AG04450 (cell line): ENCODE measurements around the gene TSPEAR. TPM values are rescaled to one million over a fixed set of nuclear protein-coding genes. Genes with fewer than 3 reads are reported as not detected.

ENCODE experiments used
- CTCF ChIA-PET: fragments of 300-600, 350-600 bp; formaldehyde crosslinking; extraction: SDS; loops from one replicate; lab custom pipeline; 2022; ENCODE audit warnings: antibody characterized with exemption, inconsistent platforms; lab: Charles Lee
- POLR2A ChIA-PET: fragments of 350-600 bp; formaldehyde crosslinking; extraction: SDS; loops from one replicate; lab custom pipeline; 2021; ENCODE audit warnings: antibody characterized with exemption, inconsistent platforms; lab: Yijun Ruan, JAX
- DNase-seq: peaks from one replicate; pipeline ENCODE4 v3.0.0-alpha.2; 2011; ENCODE audit warnings: low read depth, low spot score
- H3K27ac ChIP-seq: one replicate; pipeline ENCODE4 v1.5.1; 2012; ENCODE audit warnings: low read depth, low read length, control low read depth
- H3K27me3 ChIP-seq: one replicate; pipeline ENCODE4 v1.6.0; 2012; ENCODE audit warnings: low read length; ENCODE audit not compliant: control insufficient read depth, insufficient read depth
- H3K4me3 ChIP-seq: 2 replicates; pipeline ENCODE4 v1.5.1; 2011; ENCODE audit warnings: mild to moderate bottlenecking, low read depth, low read length, control low read depth
- H3K9me3 ChIP-seq: 2 replicates; pipeline ENCODE4 v1.5.1; 2012; ENCODE audit warnings: low read length; ENCODE audit not compliant: control insufficient read depth, insufficient read depth
- polyA plus RNA-seq: library from polyadenylated mRNA; depleted of rRNA; stranded (reverse); fragments of >200 nt; gene quantifications from 2 replicates; pipeline ENCODE4 v1.2.3, GENCODE V29; 2011
- TF ChIP-seq, protein P1 (sequence below): IDR thresholded peaks from 2 replicates; pipeline ENCODE4 v1.5.1; 2011; ENCODE audit warnings: low read depth, low read length, control low read depth, inconsistent platforms

Gene TSPEAR
- polyA plus RNA-seq, 1 experiment = not detected

DNA sequence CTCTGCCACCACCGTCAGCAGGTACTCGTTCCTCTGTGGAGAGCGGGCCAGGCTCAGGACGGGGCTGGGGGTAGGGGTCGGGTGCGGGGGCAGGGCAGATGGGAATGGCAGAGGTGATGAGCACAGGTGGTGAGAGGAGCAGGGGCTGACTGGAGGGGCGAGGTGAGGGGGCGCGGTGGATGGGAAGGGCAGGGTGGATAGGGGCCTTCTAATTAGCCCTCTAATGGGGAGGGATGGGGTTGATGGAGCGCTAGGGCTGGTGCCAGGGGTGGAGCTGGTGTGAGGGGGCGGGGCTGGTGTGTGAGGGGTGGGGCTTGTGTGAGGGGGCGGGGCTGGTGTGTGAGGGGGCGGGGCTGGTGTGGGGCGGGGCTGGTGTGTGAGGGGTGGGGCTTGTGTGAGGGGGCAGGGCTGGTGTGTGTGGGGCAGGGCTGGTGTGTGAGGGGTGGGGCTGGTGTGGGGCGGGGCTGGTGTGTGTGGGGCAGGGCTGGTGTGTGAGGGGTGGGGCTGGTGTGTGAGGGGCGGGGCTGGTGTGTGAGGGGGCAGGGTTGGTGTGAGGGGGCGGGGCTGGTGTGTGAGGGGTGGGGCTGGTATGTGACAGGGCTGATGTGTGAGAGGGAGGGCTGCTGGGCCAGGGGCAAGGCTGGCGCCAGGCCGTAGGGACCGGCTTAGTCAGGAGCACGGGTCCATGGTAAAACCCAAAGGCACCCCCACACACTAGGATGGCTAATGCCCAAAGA lies 177.3 kb downstream of the TSPEAR start:
- TF ChIP-seq, protein P1, sequence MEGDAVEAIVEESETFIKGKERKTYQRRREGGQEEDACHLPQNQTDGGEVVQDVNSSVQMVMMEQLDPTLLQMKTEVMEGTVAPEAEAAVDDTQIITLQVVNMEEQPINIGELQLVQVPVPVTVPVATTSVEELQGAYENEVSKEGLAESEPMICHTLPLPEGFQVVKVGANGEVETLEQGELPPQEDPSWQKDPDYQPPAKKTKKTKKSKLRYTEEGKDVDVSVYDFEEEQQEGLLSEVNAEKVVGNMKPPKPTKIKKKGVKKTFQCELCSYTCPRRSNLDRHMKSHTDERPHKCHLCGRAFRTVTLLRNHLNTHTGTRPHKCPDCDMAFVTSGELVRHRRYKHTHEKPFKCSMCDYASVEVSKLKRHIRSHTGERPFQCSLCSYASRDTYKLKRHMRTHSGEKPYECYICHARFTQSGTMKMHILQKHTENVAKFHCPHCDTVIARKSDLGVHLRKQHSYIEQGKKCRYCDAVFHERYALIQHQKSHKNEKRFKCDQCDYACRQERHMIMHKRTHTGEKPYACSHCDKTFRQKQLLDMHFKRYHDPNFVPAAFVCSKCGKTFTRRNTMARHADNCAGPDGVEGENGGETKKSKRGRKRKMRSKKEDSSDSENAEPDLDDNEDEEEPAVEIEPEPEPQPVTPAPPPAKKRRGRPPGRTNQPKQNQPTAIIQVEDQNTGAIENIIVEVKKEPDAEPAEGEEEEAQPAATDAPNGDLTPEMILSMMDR = no peak
- Histone ChIP-seq H3K27me3 (no peaks in the 10 kb centered on the region), H3K27ac (no peak overlapping the region), H3K4me3 (no peak overlapping the region), H3K9me3 (peaks cover 57% of the 10 kb centered on the region)
- DNase-seq = no peak
- CTCF ChIA-PET = no interaction called here
- POLR2A ChIA-PET = no interaction called here

DNA sequence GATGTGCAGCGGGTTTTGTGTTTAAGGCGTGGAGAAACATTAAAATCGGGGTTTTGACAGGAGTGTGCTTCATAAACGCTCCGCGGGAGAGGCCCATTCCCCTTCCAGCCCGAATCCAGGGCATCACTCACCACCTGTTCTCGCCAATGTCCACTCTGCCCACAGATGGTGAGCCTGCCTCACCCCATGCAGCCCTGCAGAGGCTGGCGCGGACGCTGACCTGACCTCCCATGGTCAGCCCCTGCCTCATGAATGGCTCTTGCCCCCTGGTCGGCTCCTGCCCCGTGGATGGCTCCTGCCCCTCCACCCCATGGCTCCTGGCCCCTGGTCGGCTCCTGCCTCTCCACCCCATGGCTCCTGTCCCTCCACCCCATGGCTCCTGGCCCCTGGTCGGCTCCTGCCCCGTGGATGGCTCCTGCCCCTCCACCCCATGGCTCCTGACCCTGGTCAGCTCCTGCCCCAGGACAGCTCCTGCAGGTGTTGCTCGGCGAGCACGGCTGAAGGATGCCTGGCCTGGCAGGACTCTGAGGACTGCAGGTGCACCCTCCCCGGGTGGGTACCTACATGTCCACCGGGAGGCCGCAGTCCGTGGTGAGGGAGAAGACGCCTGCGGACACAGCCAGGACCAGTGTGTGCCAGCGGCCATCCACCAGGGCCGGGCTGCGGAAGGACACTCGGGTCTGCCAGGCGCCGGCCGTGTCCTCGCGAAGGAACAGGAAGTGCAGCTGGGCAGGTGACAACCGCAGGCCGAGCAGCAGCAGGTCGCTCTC lies 178.1 kb downstream of the TSPEAR start:
- POLR2A ChIA-PET = no interaction called here
- CTCF ChIA-PET = no interaction called here
- H3K27me3 ChIP-seq = no peaks in the 10 kb centered on the region
- TF ChIP-seq, protein P1 = no peak
- H3K4me3 ChIP-seq = no peak overlapping the region
- peaks cover 59% of the 10 kb centered on the region for H3K9me3 ChIP-seq
- no peak overlapping the region for H3K27ac ChIP-seq
- DNase-seq = no peak

DNA sequence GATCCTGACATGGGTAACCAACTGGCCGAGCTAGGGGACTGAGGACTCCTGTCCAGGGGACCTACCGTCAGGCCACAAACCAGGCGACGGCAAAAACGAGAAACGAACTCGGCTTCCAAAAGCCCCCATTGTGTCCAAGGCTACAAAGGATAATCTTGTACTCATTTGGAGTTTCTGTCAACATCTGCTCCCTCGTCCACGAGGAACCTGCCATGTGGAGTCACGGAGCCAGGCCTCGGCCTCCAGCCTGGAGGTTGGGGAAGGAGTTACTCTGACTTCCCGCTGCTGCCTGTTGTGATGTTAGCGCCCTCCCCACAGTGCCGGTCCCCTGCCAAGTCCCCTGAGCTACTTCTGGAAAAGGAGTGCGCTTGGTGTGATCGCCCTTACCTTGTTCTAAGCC lies 178.7 kb downstream of the TSPEAR start:
- no peak overlapping the region for H3K27ac ChIP-seq
- ChIA-PET POLR2A (no interaction called here), CTCF (interaction anchor here (0.5 kb wide), 1 partner anchor 194 kb away, joined by 5 read pairs; the partner anchor contains the start of gene CFAP410)
- no peak overlapping the region for H3K4me3 ChIP-seq
- peaks cover 59% of the 10 kb centered on the region for H3K9me3 ChIP-seq
- no peak for DNase-seq
- TF ChIP-seq, protein P1 = no peak
- H3K27me3 ChIP-seq = no peaks in the 10 kb centered on the region

DNA sequence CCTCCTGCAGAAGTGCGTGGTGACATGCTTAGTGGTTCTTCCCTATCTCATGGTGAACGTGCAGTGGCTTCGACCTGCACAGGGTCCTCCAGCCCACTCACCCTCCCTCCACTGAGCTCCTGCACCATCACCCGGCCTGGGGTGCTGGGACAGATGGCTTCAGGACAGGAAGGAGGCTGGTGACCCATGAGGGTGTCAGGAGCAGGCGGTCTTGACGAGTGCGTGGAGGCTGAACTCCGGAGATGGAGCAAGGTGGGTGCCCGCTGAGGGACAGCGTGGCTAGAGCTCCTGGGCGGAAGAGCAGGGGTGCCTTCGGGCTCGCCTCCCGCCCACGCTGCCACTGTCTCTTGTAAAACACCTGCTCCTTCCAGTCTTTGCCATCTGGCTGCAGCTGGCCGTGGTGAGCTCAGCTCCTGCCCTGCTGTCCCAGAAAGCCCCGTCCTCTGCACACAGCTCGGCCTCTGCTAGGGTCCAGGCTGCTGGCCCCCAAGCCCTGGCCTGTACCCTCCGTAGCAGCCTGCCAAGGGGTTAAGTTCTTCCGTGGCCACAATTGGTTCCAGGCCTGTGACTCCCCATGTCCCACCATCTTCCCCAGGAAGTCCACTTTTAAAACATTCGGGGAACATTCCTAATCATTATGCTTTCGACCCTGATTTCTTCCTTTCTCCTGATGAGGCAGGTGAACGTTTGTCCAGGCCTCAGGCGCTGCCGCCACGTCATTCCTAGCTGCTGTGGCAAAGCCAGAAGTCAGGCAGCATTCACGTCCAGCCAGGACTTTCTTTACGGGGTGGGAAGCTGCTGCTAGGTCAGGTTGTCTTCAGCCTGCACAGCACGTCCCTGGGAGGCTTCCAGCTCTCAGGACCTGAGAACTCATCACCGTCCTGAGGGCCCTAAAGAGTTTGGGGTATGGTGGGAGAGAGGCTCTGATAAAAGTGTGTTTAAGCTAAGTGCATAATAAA lies 179.5 kb downstream of the TSPEAR start:
- CTCF ChIA-PET = interaction anchor here (0.5 kb wide), 1 partner anchor 193 kb away, joined by 5 read pairs; the partner anchor contains the start of gene CFAP410
- POLR2A ChIA-PET = no interaction called here

More for the DNA sequence above, 179.5 kb downstream of the TSPEAR start:
- TF ChIP-seq, protein P1 = no peak
- Histone ChIP-seq H3K4me3 (no peak overlapping the region), H3K9me3 (peaks cover 66% of the 10 kb centered on the region), H3K27ac (no peak overlapping the region), H3K27me3 (no peaks in the 10 kb centered on the region)
- DNase-seq = no peak
